Astrocyte of the spinal cord (primary cell): ENCODE measurements around the gene PHTF1.

ENCODE experiments used
- DNase-seq: peaks from one replicate; pipeline ENCODE4 v3.0.0; 2011; ENCODE audit warnings: low read depth, low spot score
- H3K4me3 ChIP-seq: 2 replicates; pipeline ENCODE4 v1.5.1; 2011; ENCODE audit warnings: low read depth, mild to moderate bottlenecking, low read length, moderate library complexity
- CTCF ChIP-seq: IDR thresholded peaks from 2 replicates; pipeline ENCODE4 v1.5.1; 2012; ENCODE audit warnings: low read depth, mild to moderate bottlenecking, low read length, inconsistent platforms
- in situ Hi-C: cut with HindIII; loops from 2 replicates; pipeline ENCODE4 v1.10.0; 2017; ENCODE audit warnings: low sequenced_read_pairs

Gene PHTF1

GRCh38 chr1:113751114-113751513, 8.2 kb downstream of the PHTF1 start:
- no peak for DNase-seq
- H3K4me3 ChIP-seq = no peak overlapping the region
- TF ChIP-seq CTCF = no peak
- in situ Hi-C loops = no loop called here

- H3K4me3 ChIP-seq = no peak overlapping the region
- in situ Hi-C loops = no loop called here
- no peak for TF ChIP-seq CTCF
- no peak for DNase-seq
Observed at GRCh38 chr1:113749402-113749801, 9.9 kb downstream of the PHTF1 start.

- in situ Hi-C loops = no loop called here
Observed at GRCh38 chr1:113747376-113747775, 11.9 kb downstream of the PHTF1 start.

GRCh38 chr1:113745425-113745824, 13.9 kb downstream of the PHTF1 start:
- in situ Hi-C loops = no loop called here
- DNase-seq = no peak
- TF ChIP-seq CTCF = no peak
- H3K4me3 ChIP-seq = no peak overlapping the region

More at GRCh38 chr1:113747376-113747775, 11.9 kb downstream of the PHTF1 start:
- TF ChIP-seq CTCF = no peak
- DNase-seq = peak; percentile 12
- H3K4me3 ChIP-seq = no peak overlapping the region

GRCh38 chr1:113744114-113744513, 15.2 kb downstream of the PHTF1 start:
- TF ChIP-seq CTCF = no peak
- in situ Hi-C loops = no loop called here
- no peak overlapping the region for H3K4me3 ChIP-seq
- DNase-seq = no peak

GRCh38 chr1:113742515-113742914, 16.8 kb downstream of the PHTF1 start:
- no peak for DNase-seq
- in situ Hi-C loops = no loop called here
- H3K4me3 ChIP-seq = no peak overlapping the region
- no peak for TF ChIP-seq CTCF
